Ishikawa (cell line): ENCODE results near the gene FURIN.

ENCODE experiments used
- CEBPB ChIP-seq: IDR thresholded peaks from 2 replicates; pipeline ENCODE4 v1.6.1; 2012
- EGR1 ChIP-seq: IDR thresholded peaks from 2 replicates; pipeline ENCODE4 v1.6.1; 2012
- EP300 ChIP-seq: IDR thresholded peaks from 2 replicates; pipeline ENCODE4 v1.6.1; 2012; ENCODE audit warnings: borderline replicate concordance
- FOXM1 ChIP-seq: IDR thresholded peaks from 2 replicates; pipeline ENCODE4 v1.6.1; 2012; ENCODE audit warnings: low read depth, borderline replicate concordance
- NFIC ChIP-seq: IDR thresholded peaks from 2 replicates; pipeline ENCODE4 v1.6.1; 2012
- TAF1 ChIP-seq: IDR thresholded peaks from 2 replicates; pipeline ENCODE4 v1.6.1; 2012; ENCODE audit warnings: low read depth, mild to moderate bottlenecking
- TCF12 ChIP-seq: IDR thresholded peaks from 2 replicates; pipeline ENCODE4 v1.6.1; 2012; ENCODE audit warnings: low read depth
- YY1 ChIP-seq: IDR thresholded peaks from 2 replicates; pipeline ENCODE4 v1.6.1; 2012; ENCODE audit warnings: low read depth
- TF ChIP-seq, protein P1 (sequence below): IDR thresholded peaks from 2 replicates; pipeline ENCODE4 v1.6.1; 2012; ENCODE audit warnings: low read depth, mild to moderate bottlenecking
- TF ChIP-seq, protein P2 (sequence below): IDR thresholded peaks from 2 replicates; pipeline ENCODE4 v1.6.1; 2012
- TF ChIP-seq, protein P3 (sequence below): IDR thresholded peaks from 2 replicates; pipeline ENCODE4 v1.6.1; 2012

DNA sequence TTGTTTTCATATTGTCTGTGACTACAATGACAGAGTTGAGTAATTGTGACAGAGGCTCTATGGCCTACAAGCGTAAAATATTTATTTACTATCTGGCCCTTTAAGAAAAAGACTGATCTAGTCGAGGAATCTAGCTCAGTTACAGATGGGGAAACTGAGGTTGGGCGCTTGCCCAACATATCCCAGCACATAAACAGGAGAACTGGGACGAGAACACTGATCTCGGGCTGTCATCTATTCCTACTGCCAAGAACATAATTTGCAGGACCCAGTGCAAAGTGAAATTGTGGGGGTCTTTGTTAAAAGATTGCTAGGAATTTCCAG, 17.9 kb downstream of the FURIN start:
- no peak for TF ChIP-seq YY1
- TF ChIP-seq EP300 = no peak
- no peak for TF ChIP-seq EGR1
- TF ChIP-seq, protein P1, sequence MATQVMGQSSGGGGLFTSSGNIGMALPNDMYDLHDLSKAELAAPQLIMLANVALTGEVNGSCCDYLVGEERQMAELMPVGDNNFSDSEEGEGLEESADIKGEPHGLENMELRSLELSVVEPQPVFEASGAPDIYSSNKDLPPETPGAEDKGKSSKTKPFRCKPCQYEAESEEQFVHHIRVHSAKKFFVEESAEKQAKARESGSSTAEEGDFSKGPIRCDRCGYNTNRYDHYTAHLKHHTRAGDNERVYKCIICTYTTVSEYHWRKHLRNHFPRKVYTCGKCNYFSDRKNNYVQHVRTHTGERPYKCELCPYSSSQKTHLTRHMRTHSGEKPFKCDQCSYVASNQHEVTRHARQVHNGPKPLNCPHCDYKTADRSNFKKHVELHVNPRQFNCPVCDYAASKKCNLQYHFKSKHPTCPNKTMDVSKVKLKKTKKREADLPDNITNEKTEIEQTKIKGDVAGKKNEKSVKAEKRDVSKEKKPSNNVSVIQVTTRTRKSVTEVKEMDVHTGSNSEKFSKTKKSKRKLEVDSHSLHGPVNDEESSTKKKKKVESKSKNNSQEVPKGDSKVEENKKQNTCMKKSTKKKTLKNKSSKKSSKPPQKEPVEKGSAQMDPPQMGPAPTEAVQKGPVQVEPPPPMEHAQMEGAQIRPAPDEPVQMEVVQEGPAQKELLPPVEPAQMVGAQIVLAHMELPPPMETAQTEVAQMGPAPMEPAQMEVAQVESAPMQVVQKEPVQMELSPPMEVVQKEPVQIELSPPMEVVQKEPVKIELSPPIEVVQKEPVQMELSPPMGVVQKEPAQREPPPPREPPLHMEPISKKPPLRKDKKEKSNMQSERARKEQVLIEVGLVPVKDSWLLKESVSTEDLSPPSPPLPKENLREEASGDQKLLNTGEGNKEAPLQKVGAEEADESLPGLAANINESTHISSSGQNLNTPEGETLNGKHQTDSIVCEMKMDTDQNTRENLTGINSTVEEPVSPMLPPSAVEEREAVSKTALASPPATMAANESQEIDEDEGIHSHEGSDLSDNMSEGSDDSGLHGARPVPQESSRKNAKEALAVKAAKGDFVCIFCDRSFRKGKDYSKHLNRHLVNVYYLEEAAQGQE = no peak
- TF ChIP-seq TAF1 = no peak
- TF ChIP-seq, protein P2, sequence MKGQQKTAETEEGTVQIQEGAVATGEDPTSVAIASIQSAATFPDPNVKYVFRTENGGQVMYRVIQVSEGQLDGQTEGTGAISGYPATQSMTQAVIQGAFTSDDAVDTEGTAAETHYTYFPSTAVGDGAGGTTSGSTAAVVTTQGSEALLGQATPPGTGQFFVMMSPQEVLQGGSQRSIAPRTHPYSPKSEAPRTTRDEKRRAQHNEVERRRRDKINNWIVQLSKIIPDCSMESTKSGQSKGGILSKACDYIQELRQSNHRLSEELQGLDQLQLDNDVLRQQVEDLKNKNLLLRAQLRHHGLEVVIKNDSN = no peak
- TF ChIP-seq, protein P3, sequence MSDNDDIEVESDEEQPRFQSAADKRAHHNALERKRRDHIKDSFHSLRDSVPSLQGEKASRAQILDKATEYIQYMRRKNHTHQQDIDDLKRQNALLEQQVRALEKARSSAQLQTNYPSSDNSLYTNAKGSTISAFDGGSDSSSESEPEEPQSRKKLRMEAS = no peak
- no peak for TF ChIP-seq NFIC
- no peak for TF ChIP-seq FOXM1
- TF ChIP-seq CEBPB = no peak
- TF ChIP-seq TCF12 = no peak
